HCT116 (cell line): ENCODE data around the gene DPYD.

Experiments
- EZH2 ChIP-seq: fragments of 200-600 bp; sonication (generic); IDR thresholded peaks from 2 replicates; pipeline ENCODE4 v1.6.1; 2017; ENCODE audit warnings: antibody characterized with exemption, mixed run types
- POLR2A ChIP-seq: IDR thresholded peaks from 2 replicates; pipeline ENCODE4 v1.7.0; 2011; ENCODE audit warnings: borderline replicate concordance; ENCODE audit not compliant: insufficient read depth, insufficient read length; ENCODE audit errors: extremely low read depth
- POLR2AphosphoS5 ChIP-seq: IDR thresholded peaks from 2 replicates; pipeline ENCODE4 v1.6.1; 2011; ENCODE audit warnings: mild to moderate bottlenecking, low read depth, low read length, moderate library complexity
- RAD21 ChIP-seq: IDR thresholded peaks from 2 replicates; pipeline ENCODE4 v1.6.1; 2012; ENCODE audit warnings: low read depth, mild to moderate bottlenecking
- REST ChIP-seq: IDR thresholded peaks from 2 replicates; pipeline ENCODE4 v1.6.1; 2012; ENCODE audit warnings: low read depth
- YY1 ChIP-seq: IDR thresholded peaks from 2 replicates; pipeline ENCODE4 v1.6.1; 2011; ENCODE audit warnings: low read length, low read depth, moderate library complexity, mild to moderate bottlenecking; ENCODE audit not compliant: insufficient replicate concordance; ENCODE audit errors: extremely low read depth
- ZFX ChIP-seq: fragments of 450-650 bp; IDR thresholded peaks from 2 replicates; pipeline ENCODE4 v1.6.1; 2017
- TF ChIP-seq, protein P1 (sequence below), 3 experiments: fragments of 200-600 bp in 1 of 3; sonication (generic) in 1 of 3; IDR thresholded peaks in 2 of 3; conservative IDR thresholded peaks in 1 of 3; 2 replicates each; pipeline ENCODE4 v1.5.1; 2012 to 2017; ENCODE audit warnings: low read depth in 2 of 3, low read length in 2 of 3, antibody characterized with exemption in 1 of 3, borderline replicate concordance in 1 of 3, control low read depth in 1 of 3, mild to moderate bottlenecking in 1 of 3, mixed read lengths in 1 of 3, mixed run types in 1 of 3, moderate library complexity in 1 of 3; ENCODE audit not compliant: insufficient read depth in 1 of 3
- TF ChIP-seq, protein P2 (sequence below): IDR thresholded peaks from 2 replicates; pipeline ENCODE4 v1.6.1; 2012

DNA sequence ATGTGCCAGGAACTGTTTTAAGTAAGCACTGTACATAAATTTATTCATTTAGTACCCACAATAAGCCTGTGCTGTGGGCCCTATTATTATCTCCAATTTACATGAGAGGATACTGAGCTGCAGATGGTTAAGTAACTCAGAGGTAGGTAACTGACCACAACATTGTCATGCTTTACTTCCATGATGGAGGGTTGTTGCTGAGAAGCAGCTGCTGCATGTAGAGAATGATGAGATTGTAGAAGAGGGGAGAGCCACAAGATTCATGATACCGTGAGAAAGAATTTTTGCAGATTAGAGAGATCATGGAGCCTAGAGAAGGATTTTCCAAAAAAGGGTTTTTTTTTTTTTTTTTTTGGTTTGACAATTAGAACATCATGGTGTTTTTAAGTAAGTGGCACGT, 886.2 kb downstream of the DPYD start:
- no peak for TF ChIP-seq EZH2
- TF ChIP-seq, protein P1, sequence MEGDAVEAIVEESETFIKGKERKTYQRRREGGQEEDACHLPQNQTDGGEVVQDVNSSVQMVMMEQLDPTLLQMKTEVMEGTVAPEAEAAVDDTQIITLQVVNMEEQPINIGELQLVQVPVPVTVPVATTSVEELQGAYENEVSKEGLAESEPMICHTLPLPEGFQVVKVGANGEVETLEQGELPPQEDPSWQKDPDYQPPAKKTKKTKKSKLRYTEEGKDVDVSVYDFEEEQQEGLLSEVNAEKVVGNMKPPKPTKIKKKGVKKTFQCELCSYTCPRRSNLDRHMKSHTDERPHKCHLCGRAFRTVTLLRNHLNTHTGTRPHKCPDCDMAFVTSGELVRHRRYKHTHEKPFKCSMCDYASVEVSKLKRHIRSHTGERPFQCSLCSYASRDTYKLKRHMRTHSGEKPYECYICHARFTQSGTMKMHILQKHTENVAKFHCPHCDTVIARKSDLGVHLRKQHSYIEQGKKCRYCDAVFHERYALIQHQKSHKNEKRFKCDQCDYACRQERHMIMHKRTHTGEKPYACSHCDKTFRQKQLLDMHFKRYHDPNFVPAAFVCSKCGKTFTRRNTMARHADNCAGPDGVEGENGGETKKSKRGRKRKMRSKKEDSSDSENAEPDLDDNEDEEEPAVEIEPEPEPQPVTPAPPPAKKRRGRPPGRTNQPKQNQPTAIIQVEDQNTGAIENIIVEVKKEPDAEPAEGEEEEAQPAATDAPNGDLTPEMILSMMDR (IDR thresholded peaks at IDR 0.05 in 2 of 3, conservative IDR thresholded peaks at IDR 0.05 in 1 of 3; ENCODE audit: borderline replicate concordance in 1 of 3, insufficient read depth in 1 of 3, low read depth in 2 of 3, low read length in 2 of 3), result no peak
- TF ChIP-seq POLR2AphosphoS5, result no peak
- no peak for TF ChIP-seq POLR2A
- TF ChIP-seq ZFX, result no peak
- TF ChIP-seq, protein P2, sequence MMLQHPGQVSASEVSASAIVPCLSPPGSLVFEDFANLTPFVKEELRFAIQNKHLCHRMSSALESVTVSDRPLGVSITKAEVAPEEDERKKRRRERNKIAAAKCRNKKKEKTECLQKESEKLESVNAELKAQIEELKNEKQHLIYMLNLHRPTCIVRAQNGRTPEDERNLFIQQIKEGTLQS, result no peak
- no peak for TF ChIP-seq RAD21
- no peak for TF ChIP-seq YY1
- TF ChIP-seq REST, result no peak
